ENCODE results near the gene METTL23.

DNA sequence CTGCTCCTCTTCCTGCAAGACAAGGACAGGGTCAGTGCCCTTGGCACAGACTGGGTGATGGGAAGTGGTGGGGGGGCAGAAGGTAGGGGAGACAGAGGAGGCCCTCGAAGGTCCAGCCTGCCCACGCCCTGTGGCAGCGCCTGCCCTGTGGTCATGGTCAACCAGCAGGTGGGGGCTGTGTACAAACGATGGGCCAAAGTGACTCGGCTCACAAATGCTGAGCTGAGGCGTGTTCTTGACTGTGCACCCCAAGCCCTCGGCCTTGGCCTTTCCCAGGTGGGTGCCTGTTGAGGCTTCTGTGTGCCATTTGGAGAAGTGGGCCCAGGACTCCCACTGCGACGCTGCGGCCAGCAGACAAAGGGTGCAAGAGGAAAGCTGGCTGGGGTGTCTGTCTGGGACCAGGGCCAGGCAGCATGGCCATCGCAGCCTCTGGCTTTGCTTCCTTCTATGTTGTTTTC is 38.4 kb upstream of the METTL23 start:
- TF ChIP-seq, protein P1, sequence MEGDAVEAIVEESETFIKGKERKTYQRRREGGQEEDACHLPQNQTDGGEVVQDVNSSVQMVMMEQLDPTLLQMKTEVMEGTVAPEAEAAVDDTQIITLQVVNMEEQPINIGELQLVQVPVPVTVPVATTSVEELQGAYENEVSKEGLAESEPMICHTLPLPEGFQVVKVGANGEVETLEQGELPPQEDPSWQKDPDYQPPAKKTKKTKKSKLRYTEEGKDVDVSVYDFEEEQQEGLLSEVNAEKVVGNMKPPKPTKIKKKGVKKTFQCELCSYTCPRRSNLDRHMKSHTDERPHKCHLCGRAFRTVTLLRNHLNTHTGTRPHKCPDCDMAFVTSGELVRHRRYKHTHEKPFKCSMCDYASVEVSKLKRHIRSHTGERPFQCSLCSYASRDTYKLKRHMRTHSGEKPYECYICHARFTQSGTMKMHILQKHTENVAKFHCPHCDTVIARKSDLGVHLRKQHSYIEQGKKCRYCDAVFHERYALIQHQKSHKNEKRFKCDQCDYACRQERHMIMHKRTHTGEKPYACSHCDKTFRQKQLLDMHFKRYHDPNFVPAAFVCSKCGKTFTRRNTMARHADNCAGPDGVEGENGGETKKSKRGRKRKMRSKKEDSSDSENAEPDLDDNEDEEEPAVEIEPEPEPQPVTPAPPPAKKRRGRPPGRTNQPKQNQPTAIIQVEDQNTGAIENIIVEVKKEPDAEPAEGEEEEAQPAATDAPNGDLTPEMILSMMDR (IDR thresholded peaks at IDR 0.05), result no peak
- TF ChIP-seq POLR2A (IDR thresholded peaks at IDR 0.05) (no peak), EP300 (IDR thresholded peaks at IDR 0.05; ENCODE audit: low read depth) (no peak)

Measured in transverse colon (tissue), 3 donors.